HepG2 (cell line): ENCODE results near the gene GUCY2D. TPM values are rescaled to one million over a fixed set of nuclear protein-coding genes. Genes with fewer than 3 reads are reported as not detected.

ENCODE experiments used
- ATRX ChIP-seq: sonication (generic); formaldehyde crosslinking; IDR thresholded peaks from 2 replicates; pipeline ENCODE4 v1.4.0; 2020; ENCODE audit warnings: missing genetic modification reagents, borderline replicate concordance
- HMGA1 ChIP-seq: sonication (generic); formaldehyde crosslinking; conservative IDR thresholded peaks from 2 replicates; pipeline ENCODE4 v1.4.0; 2020; ENCODE audit warnings: missing genetic modification reagents
- NFE2 ChIP-seq: sonication (generic); formaldehyde crosslinking; IDR thresholded peaks from 2 replicates; pipeline ENCODE4 v1.4.0; 2020; ENCODE audit warnings: missing genetic modification reagents
- NFRKB ChIP-seq: fragments of 450-650 bp; IDR thresholded peaks from 2 replicates; pipeline ENCODE4 v1.6.1; 2017
- NKX3-1 ChIP-seq: sonication (generic); formaldehyde crosslinking; IDR thresholded peaks from 2 replicates; pipeline ENCODE4 v1.5.0; 2020; ENCODE audit warnings: missing genetic modification reagents
- NR1H2 ChIP-seq: sonication (generic); formaldehyde crosslinking; IDR thresholded peaks from 2 replicates; pipeline ENCODE4 v1.8.1; 2022; ENCODE audit warnings: low read depth, missing genetic modification reagents, borderline replicate concordance
- NR2F1 ChIP-seq, 2 experiments: fragments of 450-650 bp in 1 of 2; formaldehyde crosslinking in 1 of 2; IDR thresholded peaks; 2 replicates each; pipeline versions ENCODE4 v1.5.0 to v1.6.1; 2016 to 2020; ENCODE audit warnings: mild to moderate bottlenecking in 1 of 2, missing compliant biosample characterization in 1 of 2, missing genetic modification reagents in 1 of 2, moderate library complexity in 1 of 2
- SP1 ChIP-seq, 2 experiments: fragments of 450-650 bp in 1 of 2; sonication (generic) in 1 of 2; formaldehyde crosslinking in 1 of 2; IDR thresholded peaks; 2 replicates each; pipeline versions ENCODE4 v1.4.0 to v1.6.1; 2016 to 2020; ENCODE audit warnings: missing genetic modification reagents in 1 of 2
- TCF7L2 ChIP-seq: IDR thresholded peaks from 2 replicates; pipeline ENCODE4 v1.6.1; 2011; ENCODE audit warnings: mild to moderate bottlenecking, low read depth, low read length, moderate library complexity
- U2AF2 ChIP-seq: fragments of 200-400 bp; formaldehyde crosslinking; IDR thresholded peaks from 2 replicates; pipeline ENCODE4 v1.6.1; 2017; ENCODE audit warnings: low read depth, mild to moderate bottlenecking, low read length
- XRCC5 ChIP-seq: fragments of 200-400 bp; formaldehyde crosslinking; optimal IDR thresholded peaks from 2 replicates; pipeline ENCODE3; 2017; ENCODE audit warnings: mild to moderate bottlenecking, low read length
- ZBTB20 ChIP-seq: sonication (generic); formaldehyde crosslinking; IDR thresholded peaks from 2 replicates; pipeline ENCODE4 v1.8.1; 2023; ENCODE audit warnings: missing genetic modification reagents, low read depth, mild to moderate bottlenecking, borderline replicate concordance
- ZC3H13 ChIP-seq: sonication (generic); formaldehyde crosslinking; IDR thresholded peaks from 2 replicates; pipeline ENCODE4 v1.8.1; 2023; ENCODE audit warnings: mild to moderate bottlenecking, missing genetic modification reagents, moderate library complexity
- ZNF138 ChIP-seq: sonication (generic); formaldehyde crosslinking; IDR thresholded peaks from 2 replicates; pipeline ENCODE4 v1.5.0; 2020; ENCODE audit warnings: mild to moderate bottlenecking, low read depth, missing genetic modification reagents
- ZNF549 ChIP-seq: sonication (generic); formaldehyde crosslinking; IDR thresholded peaks from 2 replicates; pipeline ENCODE4 v1.5.0; 2020; ENCODE audit warnings: missing genetic modification reagents
- ZNF7 ChIP-seq: IDR thresholded peaks from 2 replicates; pipeline ENCODE4 v1.6.1; 2016; ENCODE audit warnings: missing biosample characterization, missing genetic modification reagents
- ZNF891 ChIP-seq: sonication (generic); formaldehyde crosslinking; IDR thresholded peaks from 2 replicates; pipeline ENCODE4 v1.5.0; 2020; ENCODE audit warnings: mild to moderate bottlenecking, missing genetic modification reagents
- polyA plus RNA-seq, 8 experiments: library from polyadenylated mRNA; depleted of rRNA in 3 of 8; stranded (reverse) in 7 of 8; unstranded in 1 of 8; fragments of >200 nt; fragmentation: Illumina TruSeq in 4 of 8; extraction: Trizol in 4 of 8; gene quantifications; 2 replicates each; pipeline versions ENCODE4 v1.2.1 to v1.2.3, GENCODE V29; 2011 to 2016; ENCODE audit warnings: low read depth in 4 of 8, missing spikeins in 1 of 8, mixed read lengths in 1 of 8; ENCODE audit not compliant: insufficient read depth in 1 of 8
- total RNA-seq, 5 experiments: library from RNA; depleted of rRNA; stranded (reverse); fragments of >200 nt; fragmentation: Illumina TruSeq; extraction: Trizol; gene quantifications; 2 replicates each; pipeline ENCODE4 v1.2.3, GENCODE V29; 2016; ENCODE audit warnings: low read depth in 1 of 5
- TF ChIP-seq, protein P1 (sequence below): sonication (generic); formaldehyde crosslinking; IDR thresholded peaks from 2 replicates; pipeline ENCODE4 v1.5.0; 2020; ENCODE audit warnings: mild to moderate bottlenecking, missing genetic modification reagents
- TF ChIP-seq, protein P2 (sequence below): sonication (generic); formaldehyde crosslinking; IDR thresholded peaks from 2 replicates; pipeline ENCODE4 v1.4.0; 2020; ENCODE audit warnings: low read depth, mild to moderate bottlenecking, missing genetic modification reagents
- TF ChIP-seq, protein P3 (sequence below): IDR thresholded peaks from 2 replicates; pipeline ENCODE4 v1.6.1; 2016
- TF ChIP-seq, protein P4 (sequence below): sonication (generic); formaldehyde crosslinking; IDR thresholded peaks from 2 replicates; pipeline ENCODE4 v1.8.1; 2023; ENCODE audit warnings: mild to moderate bottlenecking, missing genetic modification reagents

Gene GUCY2D
- total and polyA plus RNA-seq, 2 of the 13 experiments (the other 11 are each of a cell fraction or from before 2014, with no cell fraction given), result not detected

DNA sequence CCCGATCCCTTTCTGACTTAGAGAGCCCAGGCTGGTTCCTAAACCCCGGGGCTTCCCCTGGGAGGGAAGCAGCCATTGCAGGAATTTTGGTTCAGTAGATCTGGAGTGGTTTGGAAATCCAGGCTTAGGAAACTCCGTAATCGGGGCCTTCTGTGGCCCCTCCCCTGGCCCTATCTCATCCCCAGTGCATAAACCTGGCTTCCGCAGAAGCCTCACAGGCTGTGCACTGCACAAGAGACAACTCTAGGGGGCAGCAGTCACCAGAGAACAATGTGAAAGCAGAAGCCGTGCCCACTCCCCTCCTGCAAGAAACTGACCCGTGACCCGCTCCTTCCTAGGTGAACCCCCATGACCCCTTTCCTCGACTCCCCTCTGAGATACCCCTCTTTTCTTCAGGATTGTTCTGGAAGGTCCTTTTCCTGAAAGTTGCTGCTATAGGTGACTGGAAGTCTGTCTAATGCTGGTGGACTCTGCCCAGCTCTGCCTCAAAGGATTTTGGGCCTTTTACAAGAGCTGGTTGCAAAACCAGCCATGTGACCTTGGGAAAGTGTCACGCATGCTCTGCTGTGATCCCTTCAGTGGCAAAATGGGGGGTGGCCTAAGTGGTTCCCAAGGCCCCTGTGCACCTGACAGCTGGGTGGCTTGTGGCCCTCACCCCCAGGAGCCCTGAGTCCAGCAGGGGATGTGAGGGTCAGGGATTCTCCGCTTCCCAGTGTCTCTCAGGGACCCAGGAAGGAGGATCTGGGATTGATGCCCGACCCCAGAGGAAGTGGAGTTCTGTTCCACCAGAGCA, 14.4 kb downstream of the GUCY2D start (continued):
- TF ChIP-seq ZNF891 (no peak), NFE2 (CRISPR knock-in tag) (no peak), XRCC5 (no peak), SP1 (IDR thresholded peaks at IDR 0.05) (no peak), SP1 (CRISPR knock-in tag; IDR thresholded peaks at IDR 0.05) (no peak), U2AF2 (no peak), TCF7L2 (no peak), NR2F1 (CRISPR knock-in tag; IDR thresholded peaks at IDR 0.05) (0 out of 4 replicates have a peak, but pooled peaks of 1 of the 2 experiments have one; percentile 21), NFRKB (no peak), ZNF549 (CRISPR knock-in tag) (no peak), ZNF138 (no peak), ZBTB20 (no peak), HMGA1 (CRISPR knock-in tag) (no peak), ZNF7 (CRISPR knock-in tag) (no peak), ZC3H13 (CRISPR knock-in tag) (no peak), NKX3-1 (CRISPR knock-in tag) (no peak), NR1H2 (CRISPR knock-in tag) (no peak), ATRX (no peak)
- TF ChIP-seq, protein P1, sequence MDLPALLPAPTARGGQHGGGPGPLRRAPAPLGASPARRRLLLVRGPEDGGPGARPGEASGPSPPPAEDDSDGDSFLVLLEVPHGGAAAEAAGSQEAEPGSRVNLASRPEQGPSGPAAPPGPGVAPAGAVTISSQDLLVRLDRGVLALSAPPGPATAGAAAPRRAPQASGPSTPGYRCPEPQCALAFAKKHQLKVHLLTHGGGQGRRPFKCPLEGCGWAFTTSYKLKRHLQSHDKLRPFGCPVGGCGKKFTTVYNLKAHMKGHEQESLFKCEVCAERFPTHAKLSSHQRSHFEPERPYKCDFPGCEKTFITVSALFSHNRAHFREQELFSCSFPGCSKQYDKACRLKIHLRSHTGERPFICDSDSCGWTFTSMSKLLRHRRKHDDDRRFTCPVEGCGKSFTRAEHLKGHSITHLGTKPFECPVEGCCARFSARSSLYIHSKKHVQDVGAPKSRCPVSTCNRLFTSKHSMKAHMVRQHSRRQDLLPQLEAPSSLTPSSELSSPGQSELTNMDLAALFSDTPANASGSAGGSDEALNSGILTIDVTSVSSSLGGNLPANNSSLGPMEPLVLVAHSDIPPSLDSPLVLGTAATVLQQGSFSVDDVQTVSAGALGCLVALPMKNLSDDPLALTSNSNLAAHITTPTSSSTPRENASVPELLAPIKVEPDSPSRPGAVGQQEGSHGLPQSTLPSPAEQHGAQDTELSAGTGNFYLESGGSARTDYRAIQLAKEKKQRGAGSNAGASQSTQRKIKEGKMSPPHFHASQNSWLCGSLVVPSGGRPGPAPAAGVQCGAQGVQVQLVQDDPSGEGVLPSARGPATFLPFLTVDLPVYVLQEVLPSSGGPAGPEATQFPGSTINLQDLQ (CRISPR knock-in tag), result no peak
- TF ChIP-seq, protein P2, sequence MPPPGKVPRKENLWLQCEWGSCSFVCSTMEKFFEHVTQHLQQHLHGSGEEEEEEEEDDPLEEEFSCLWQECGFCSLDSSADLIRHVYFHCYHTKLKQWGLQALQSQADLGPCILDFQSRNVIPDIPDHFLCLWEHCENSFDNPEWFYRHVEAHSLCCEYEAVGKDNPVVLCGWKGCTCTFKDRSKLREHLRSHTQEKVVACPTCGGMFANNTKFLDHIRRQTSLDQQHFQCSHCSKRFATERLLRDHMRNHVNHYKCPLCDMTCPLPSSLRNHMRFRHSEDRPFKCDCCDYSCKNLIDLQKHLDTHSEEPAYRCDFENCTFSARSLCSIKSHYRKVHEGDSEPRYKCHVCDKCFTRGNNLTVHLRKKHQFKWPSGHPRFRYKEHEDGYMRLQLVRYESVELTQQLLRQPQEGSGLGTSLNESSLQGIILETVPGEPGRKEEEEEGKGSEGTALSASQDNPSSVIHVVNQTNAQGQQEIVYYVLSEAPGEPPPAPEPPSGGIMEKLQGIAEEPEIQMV (CRISPR knock-in tag), result 0 out of 2 replicates have a peak, but pooled peaks have one; percentile 54
- TF ChIP-seq, protein P3, sequence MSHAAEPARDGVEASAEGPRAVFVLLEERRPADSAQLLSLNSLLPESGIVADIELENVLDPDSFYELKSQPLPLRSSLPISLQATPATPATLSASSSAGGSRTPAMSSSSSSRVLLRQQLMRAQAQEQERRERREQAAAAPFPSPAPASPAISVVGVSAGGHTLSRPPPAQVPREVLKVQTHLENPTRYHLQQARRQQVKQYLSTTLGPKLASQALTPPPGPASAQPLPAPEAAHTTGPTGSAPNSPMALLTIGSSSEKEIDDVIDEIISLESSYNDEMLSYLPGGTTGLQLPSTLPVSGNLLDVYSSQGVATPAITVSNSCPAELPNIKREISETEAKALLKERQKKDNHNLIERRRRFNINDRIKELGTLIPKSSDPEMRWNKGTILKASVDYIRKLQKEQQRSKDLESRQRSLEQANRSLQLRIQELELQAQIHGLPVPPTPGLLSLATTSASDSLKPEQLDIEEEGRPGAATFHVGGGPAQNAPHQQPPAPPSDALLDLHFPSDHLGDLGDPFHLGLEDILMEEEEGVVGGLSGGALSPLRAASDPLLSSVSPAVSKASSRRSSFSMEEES (CRISPR knock-in tag), result peak; percentile 49; the same call in 1 of the 2 replicates
- TF ChIP-seq, protein P4, sequence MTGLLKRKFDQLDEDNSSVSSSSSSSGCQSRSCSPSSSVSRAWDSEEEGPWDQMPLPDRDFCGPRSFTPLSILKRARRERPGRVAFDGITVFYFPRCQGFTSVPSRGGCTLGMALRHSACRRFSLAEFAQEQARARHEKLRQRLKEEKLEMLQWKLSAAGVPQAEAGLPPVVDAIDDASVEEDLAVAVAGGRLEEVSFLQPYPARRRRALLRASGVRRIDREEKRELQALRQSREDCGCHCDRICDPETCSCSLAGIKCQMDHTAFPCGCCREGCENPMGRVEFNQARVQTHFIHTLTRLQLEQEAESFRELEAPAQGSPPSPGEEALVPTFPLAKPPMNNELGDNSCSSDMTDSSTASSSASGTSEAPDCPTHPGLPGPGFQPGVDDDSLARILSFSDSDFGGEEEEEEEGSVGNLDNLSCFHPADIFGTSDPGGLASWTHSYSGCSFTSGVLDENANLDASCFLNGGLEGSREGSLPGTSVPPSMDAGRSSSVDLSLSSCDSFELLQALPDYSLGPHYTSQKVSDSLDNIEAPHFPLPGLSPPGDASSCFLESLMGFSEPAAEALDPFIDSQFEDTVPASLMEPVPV, result no peak
